Embryonic facial prominence (tissue), 1 donor: ENCODE data around the gene C12orf42.

Experiments used
- DNase-seq: peaks from one replicate; pipeline ENCODE4 v3.0.0-alpha.2; 2016; ENCODE audit errors: extremely low spot score

The C12orf42 gene

GRCh38 chr12:103336940-103337339 lies 158.8 kb downstream of the C12orf42 start:
- no peak for DNase-seq

DNA sequence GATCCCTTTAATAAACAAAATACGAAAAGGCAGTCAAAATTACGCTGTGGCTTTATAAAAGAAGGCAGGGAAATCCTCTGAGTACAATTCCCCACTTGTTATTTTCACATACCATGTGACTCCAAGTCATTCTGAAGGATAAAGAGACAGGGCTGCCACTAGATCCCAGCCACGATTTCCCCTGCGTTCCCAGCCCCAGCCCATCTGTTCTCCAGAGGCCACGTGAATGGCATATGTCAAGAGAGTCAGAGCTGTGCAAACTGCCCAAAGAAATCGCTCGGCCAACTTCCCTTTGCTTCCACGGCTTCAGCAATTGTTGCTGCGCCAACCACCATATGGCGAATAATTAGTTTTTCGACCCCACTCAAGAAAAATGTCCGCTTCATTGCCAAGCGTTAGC lies 161.3 kb downstream of the C12orf42 start:
- no peak for DNase-seq

DNA sequence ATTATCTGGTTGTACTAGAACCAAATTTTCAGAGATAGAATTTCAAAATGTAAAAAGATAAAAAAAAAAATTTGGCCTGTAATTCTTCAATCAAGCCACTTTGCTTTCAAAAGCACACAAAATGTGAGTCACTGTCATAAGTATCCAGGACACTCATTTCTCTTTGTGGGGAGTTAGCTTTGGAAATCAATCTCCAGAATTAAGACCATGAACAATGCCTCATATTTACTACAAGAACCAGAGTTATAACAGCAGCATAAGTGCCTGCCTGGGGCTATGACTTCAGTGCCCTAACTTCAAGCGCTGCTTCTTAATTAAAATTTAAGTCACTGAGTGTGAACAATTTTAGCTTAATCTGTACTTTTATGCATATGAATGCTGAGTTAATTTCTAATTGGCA lies 162.1 kb downstream of the C12orf42 start:
- no peak for DNase-seq

DNA sequence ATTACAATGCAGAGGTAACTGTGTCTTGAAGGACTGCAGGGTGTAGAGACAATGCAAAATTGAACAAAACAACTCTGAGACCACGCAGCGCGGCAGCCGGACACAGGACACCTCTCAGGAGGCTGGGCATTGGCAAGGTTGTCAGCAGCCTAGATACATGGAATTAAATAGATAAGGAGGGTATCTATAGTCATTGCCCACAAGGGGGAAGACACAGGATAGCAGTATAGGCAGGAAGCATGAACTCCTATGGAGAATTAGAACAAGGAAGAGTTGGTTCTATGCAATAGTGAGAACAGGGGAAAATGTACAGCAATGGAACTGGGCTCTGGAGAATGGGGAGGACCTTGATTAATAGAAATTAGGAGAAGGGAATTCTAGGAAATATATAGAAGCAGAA lies 164.1 kb downstream of the C12orf42 start:
- DNase-seq, result no peak

DNA sequence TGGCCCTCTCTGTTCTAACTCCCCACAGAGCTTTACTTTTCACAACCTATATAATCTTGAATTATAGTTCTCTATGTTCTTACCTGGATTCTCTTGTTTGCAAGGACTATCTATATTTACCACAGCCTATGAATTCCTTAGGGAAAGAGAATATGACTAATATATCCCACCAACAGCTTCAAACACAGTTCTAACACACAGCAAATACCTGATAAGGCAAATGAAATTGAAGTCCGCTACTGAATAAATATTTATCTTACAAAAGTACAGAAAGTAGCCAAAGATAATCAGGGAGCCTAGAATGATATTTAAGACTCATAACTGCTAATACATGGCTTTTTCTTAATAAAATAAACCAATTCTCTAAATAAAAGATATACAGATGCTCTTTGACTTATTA lies 165.1 kb downstream of the C12orf42 start:
- DNase-seq, result no peak

GRCh38 chr12:103327676-103328075 lies 168.1 kb downstream of the C12orf42 start:
- no peak for DNase-seq

DNA sequence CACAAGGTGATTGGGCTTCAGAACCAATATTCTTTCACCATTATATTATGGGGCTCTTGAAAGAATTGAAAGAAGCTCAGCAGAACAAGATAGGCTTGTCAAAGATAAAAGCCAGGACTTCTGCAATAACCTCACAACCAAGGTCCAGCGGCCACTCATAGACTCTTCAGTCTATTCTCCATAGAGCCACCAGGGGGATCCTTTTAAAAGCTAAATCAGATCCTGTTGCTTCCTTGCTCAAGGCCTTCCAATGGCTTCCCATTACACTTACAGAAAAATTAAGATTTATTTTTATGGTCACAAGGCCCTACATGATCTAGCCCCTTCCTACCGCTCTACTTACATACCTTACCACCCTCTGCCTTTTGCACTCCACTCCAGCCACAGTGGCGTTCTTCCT lies 169.6 kb downstream of the C12orf42 start:
- no peak for DNase-seq

DNA sequence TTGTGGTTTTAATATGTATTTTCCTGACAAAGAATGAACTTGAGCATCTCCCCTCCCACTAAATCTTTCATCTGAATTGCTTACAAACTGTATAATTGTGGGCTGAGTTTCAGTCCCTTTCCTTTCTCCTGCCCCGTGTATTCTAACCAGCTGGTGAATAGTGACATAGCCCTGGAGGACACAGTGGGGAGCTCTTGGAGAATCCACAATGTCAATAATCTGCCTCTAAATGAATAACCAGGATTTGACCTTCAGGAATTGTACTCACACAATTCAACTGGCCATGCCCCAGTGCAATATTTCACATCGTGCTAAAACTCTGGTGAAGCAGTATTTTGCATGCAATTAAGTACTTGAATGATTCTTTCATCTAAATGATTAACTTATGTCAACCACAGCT lies 177.2 kb downstream of the C12orf42 start:
- DNase-seq, result no peak

GRCh38 chr12:103317220-103317619 lies 178.5 kb downstream of the C12orf42 start:
- no peak for DNase-seq

GRCh38 chr12:103314786-103315185 lies 181.0 kb downstream of the C12orf42 start:
- DNase-seq, result no peak

GRCh38 chr12:103313894-103314293 lies 181.9 kb downstream of the C12orf42 start:
- DNase-seq, result no peak

DNA sequence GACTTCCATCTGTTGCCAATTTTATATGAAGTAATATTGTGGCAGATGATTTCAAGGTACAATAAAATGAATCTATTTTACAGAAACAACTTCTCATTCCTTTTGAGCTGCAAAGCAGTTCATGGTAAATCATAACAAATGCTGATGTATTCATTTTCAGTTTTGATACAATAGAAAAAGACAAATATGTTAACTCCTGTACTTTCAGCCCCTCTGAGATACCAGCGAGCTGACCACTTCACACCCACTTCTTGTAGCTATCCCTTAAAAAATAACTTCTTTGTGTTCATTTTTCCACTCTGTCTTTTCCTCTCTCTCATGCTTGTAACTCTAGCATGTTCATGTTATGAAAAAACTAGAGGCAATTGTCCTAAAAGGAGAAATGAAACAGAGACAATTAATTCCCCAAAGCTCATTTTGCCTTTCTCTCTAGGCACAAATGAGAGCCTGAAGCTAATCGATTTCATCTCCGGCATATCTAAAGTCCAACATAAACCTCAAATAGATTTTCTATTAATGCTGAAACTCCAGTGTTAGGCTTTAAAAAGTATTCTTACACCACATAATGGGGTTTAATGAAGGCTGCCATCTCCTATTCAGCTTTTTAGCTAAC lies 182.9 kb downstream of the C12orf42 start:
- DNase-seq, result no peak

DNA sequence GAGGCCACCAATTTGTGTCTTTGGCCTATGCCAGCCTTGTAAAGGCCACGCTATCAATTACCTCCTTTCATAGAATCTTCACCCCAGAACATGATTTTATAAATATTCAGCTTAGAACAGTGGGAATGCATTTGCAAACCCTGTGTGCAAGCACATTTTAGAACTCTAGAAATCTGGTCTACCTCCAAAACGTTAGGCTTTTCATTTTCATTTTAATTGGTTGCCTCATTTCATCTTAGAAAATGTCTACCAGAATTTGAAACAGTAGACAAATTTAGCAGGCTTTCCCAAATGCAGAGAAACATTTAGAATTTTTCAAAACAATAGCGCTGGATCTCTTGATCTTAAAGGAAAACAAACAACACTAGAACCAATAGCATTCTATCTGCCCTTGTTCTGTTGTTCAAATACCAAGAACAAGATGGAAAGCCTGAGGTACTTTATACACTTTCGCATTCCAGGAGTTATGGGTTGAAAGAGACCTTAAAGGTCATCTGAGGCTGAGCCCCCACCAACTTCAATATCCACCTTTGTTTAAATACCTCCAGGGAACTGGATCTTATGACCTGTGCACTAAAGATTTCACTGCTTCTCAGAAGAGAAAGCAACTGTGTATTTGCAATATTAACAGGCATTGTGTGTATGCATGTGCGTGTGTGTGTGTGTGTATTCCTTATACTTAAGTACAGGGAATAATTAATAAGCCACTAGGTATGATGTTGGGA lies 185.1 kb downstream of the C12orf42 start:
- no peak for DNase-seq

GRCh38 chr12:103308396-103308795 lies 187.4 kb downstream of the C12orf42 start:
- DNase-seq, result no peak

GRCh38 chr12:103303484-103303883 lies 192.3 kb downstream of the C12orf42 start:
- DNase-seq, result no peak

- DNase-seq, result no peak
These were observed 193.9 kb downstream of the C12orf42 start for GRCh38 chr12:103301642-103302591.

DNA sequence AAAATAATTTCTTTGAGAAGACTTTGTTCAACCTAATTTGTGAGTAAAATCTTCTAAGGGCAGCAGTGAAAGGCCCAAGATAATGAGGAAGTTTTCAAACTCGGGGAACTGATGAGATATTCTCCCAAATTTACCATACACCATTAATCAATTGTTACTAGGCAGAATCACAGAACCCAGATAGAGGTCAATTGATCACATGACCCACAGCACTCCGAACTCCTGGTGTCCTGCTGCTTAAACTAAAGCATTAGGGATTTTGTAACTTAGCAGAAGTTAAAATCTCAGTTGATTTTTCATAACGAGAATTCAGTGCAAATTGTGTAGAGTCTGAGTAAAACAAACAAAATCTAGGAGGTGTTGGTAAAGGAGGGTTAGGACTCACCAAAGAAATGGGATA lies 207.8 kb downstream of the C12orf42 start:
- no peak for DNase-seq

DNA sequence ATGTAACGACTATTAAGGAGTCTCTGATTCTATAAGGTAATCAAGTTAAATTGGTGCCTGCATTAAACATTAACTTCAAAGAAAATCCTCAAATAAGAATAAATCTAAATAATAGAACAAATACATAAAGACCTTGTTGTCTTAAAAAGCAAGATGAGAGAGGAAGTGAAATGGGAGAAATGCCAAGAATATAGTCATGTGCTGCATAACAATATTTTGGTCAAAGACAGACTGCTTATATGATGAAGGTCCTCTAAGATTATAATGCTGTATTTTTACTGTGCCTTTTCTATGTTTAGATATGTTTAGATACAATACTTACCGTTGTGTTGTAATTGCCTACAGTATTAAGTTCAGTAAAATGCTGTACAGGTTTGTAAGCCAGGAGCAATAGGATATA lies 213.6 kb downstream of the C12orf42 start:
- no peak for DNase-seq

GRCh38 chr12:103279444-103279843 lies 216.3 kb downstream of the C12orf42 start:
- no peak for DNase-seq

GRCh38 chr12:103278329-103278728 lies 217.4 kb downstream of the C12orf42 start:
- no peak for DNase-seq

- no peak for DNase-seq
These were observed 222.1 kb downstream of the C12orf42 start for GRCh38 chr12:103273645-103274044.

DNA sequence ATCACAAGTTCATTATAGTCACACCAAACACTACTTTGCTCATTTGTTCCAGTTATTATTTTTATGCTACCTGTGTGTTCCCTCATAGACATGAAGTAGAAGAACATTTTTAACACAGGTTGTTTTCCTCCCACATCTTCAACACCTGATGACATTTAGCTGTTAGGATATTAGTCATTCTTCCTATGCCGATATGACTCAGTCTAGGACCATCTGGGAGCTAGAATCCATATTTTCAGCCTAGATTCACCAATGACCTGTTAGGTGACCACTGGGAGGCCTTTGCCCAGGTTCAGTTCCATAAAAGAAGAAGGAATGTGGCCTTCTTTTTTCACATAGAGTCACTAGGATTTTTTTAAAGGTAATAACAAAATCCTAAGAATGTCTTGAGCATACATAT lies 222.8 kb downstream of the C12orf42 start:
- no peak for DNase-seq

GRCh38 chr12:103269946-103270345 lies 225.8 kb downstream of the C12orf42 start:
- no peak for DNase-seq
